Urinary bladder (tissue), 4 donors: ENCODE results near the gene TRIM28. TPM values are rescaled to one million over a fixed set of nuclear protein-coding genes. Genes with fewer than 3 reads are reported as not detected.
A peak's percentile ranks its signal among the peaks of the same experiment; 100 is the strongest.
"Not testable (repeated sequence)": the region's sequence is repeated elsewhere in the genome, so short reads cannot be mapped to it uniquely, and the experiment has no call there.

Source experiments
- DNase-seq: peaks from one replicate; pipeline ENCODE4 v3.0.0-alpha.2; 2015; ENCODE audit errors: extremely low spot score
- H3K27ac ChIP-seq: one replicate; pipeline ENCODE4 v1.5.1; 2013; ENCODE audit warnings: low read depth, mild to moderate bottlenecking, moderate library complexity
- H3K36me3 ChIP-seq: one replicate; pipeline ENCODE4 v1.6.1; 2013; ENCODE audit warnings: mild to moderate bottlenecking, moderate library complexity; ENCODE audit not compliant: insufficient read depth
- H3K4me1 ChIP-seq: one replicate; pipeline ENCODE4 v1.6.1; 2013; ENCODE audit warnings: mild to moderate bottlenecking, moderate library complexity; ENCODE audit not compliant: insufficient read depth
- H3K4me3 ChIP-seq: one replicate; pipeline ENCODE4 v1.5.1; 2013; ENCODE audit warnings: low read depth, low read length
- WGBS: extraction: QIAGEN DNeasy Blood & Tissue Kit; methylation state at CpG from one replicate; pipeline ENCODE4 v1.1.7; 2013; 5-methylcytosine and 5-hydroxymethylcytosine counted together
- polyA plus RNA-seq: library from polyadenylated mRNA; stranded (reverse); fragments of 200-250 nt; gene quantifications from one replicate; pipeline ENCODE4 v1.2.3, GENCODE V29; 2013
- total RNA-seq: library from RNA; depleted of rRNA; stranded (reverse); fragments of >200 nt; gene quantifications from one replicate; pipeline ENCODE4 v1.2.3, GENCODE V29; 2014
- donor health status: healthy with polysubstance abuse.
- donor health status: healthy.

Gene TRIM28
- total and polyA plus RNA-seq, 2 donors = 177 to 282 TPM

DNA sequence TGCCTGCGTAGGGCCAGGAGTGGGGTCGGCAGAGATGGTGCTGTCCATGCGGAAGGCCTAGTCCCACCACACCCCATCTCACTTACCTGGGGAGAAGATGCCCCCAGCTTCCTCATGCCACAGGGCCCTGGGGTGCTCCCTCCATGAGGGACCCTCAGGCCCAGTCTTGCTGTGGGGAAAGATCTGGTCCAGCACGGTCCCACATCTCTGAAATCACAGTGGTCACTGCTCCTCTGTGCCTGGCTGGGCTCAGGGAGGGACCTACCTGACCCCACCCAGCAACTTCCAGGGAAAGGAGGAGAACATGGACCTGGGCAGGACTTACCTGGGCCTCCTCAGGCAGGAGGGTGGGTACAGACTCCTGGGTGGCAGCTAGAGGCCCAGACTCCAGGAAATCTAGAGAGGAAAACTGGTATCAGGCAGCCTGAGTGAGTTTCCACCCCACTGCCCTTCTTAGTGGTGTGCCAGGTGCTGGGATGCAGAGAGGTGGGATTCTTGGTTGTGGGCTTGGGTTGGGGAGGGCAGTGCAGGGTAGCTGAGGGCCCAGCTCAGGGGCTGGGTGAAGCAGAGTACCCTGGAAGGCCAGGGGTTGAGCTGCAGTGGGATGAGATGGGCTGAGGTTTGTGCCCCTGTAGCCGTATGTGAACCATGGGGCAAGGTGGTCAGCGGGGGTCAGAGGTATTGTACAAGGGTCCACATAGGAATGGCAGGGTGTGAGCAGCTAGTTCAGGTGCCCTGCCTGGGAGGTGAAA, 25.5 kb downstream of the TRIM28 start:
- Histone ChIP-seq H3K4me3 (no peak overlapping the region), H3K36me3 (no peaks in the 10 kb centered on the region), H3K4me1 (no peaks in the 10 kb centered on the region), H3K27ac (no peak overlapping the region)
- no peak for DNase-seq
- 95% methylated on average over 6 of the region's 6 CpGs for WGBS

DNA sequence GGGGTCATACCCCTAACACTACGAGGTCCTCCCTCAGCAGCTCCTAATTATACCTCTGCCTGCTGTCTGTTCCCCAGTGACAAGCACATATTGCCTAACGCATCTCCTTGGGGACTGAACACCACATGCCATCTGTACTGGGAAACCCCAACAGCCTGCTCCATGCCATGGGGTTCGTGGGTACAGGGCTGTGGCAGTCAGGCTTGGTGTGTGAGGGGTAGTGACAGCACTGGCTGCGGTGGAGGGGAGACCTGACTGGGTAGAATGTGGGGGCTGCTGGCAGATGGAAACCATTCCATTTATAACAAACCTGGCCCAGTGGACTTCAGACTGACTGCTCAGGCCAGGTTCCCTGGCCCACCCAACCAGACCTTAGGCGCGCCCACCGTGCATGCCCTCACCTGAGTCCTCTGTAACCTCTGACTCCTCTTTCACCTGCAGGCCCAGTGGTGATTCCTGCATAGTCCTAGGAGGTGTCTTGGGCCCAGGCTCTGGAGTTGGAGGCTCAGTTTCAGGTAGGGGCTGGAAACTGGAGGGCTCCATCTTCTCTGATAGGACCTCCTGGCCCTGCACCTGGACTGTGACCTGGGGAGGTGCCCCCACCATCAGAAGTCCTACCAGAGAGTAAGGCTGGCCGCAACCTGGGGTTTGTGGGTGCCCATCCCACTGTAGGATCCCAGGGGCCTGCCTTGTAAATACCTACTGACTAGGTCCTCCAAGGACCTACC, 26.2 kb downstream of the TRIM28 start:
- no peaks in the 10 kb centered on the region for H3K4me1 ChIP-seq
- 86% methylated on average over 8 of the region's 8 CpGs for WGBS
- H3K4me3 ChIP-seq = no peak overlapping the region
- no peaks in the 10 kb centered on the region for H3K36me3 ChIP-seq
- no peak for DNase-seq
- no peak overlapping the region for H3K27ac ChIP-seq

DNA sequence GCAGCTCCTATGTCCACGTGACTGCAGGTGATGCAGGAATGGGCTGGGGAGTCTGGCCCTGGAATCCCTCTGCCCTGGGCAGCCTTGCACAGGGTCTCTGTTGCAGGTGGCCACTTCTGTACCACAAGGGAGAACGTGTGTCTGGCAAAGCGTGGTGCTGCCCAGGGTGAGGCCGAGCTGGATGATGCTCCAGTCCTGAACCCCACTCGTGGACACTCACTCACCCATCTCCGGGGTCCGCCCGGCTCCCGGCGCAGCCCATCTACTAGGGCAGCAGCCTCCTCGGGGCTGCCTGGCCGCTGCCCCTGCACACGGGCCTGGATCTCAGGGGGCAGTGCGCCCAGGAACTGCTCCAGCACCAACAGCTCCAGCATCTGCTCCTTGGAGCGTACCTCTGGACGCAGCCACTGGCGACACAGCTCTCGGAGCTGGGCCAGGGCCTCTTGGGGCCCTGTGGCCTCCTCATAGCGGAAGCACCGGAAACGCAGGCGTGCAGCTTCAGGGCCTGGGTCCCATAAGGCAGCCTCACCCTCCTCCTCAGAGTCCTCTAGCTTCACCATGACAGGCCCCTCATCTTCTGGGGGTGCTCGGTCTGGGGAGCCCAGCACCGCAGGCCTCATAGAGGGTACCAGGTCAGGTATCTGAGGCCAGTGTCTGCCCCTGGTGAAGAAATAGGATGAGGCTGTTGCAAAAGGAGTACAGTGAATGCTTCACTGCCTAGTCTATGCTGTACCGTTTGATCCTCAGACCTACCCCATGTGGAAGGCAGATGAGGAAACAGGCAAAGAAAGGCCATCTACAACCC, 27.1 kb downstream of the TRIM28 start:
- H3K4me3 ChIP-seq = no peak overlapping the region
- H3K27ac ChIP-seq = no peak overlapping the region
- DNase-seq = no peak
- 94% methylated on average over 25 of the region's 25 CpGs for WGBS
- H3K4me1 ChIP-seq = no peaks in the 10 kb centered on the region
- H3K36me3 ChIP-seq = no peaks in the 10 kb centered on the region

DNA sequence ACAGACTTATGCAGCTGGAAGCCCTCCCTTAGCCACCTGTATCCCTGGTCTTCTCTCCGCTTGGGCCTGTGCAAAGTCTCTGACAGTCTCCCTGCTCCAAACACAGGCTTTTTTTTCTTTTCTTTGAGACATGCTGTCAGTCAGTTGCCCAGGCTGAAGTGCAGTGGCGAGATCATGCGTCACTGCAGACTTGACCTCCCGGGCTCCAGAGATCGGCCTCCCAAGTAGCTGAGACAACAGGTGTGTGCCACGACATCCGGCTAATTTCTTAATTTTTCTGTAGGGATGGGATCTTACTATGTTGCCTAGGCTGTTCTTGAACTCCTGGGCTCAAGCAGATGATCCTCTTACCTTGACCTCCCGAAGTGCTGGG, 27.7 kb downstream of the TRIM28 start:
- no peak for DNase-seq
- no peaks in the 10 kb centered on the region for H3K36me3 ChIP-seq
- 97% methylated on average over 8 of the region's 8 CpGs for WGBS
- H3K27ac ChIP-seq = no peak overlapping the region
- H3K4me1 ChIP-seq = no peaks in the 10 kb centered on the region
- no peak overlapping the region for H3K4me3 ChIP-seq

DNA sequence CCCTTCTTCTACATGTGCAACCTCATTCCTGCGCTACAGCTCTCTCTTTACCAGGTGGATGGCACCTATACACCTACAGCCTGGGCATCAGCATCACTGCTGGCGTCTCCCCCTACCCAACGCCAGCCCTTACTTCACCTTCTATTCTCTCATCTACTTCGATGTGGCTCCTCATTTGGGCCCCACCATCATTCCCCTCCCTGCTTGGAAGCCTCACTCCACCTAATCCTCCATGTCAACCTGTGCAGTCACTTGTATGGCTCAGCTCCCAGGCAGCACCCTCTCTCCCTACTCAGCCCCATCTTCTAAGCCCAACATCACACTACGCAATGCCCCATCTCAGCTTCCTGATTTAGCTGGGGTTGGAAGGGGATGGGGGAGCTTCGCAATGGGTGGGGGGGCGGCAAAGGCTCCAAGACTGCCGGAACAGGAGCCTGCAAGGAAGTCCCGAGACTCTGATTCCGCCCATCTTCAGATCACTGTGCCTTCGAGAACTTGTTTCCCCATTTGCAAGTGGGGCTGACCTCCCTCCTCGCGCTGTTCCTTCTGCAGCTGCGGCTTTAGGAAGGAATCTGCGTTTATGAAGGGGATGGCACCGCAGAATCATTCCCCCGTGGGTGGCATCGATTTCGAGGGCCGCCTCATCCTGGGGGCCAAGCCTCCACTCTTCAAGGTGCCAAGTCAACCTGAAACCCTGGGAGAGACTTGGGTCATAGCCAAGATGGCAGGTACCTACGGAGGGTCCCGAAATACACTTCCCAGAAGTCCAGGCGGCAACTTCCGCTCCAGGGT, 28.4 kb downstream of the TRIM28 start:
- no peak overlapping the region for H3K27ac ChIP-seq
- no peaks in the 10 kb centered on the region for H3K36me3 ChIP-seq
- H3K4me1 ChIP-seq = no peaks in the 10 kb centered on the region
- 40% methylated on average over 24 of the region's 24 CpGs for WGBS
- no peak for DNase-seq
- H3K4me3 ChIP-seq = peak overlapping the region; percentile 45

DNA sequence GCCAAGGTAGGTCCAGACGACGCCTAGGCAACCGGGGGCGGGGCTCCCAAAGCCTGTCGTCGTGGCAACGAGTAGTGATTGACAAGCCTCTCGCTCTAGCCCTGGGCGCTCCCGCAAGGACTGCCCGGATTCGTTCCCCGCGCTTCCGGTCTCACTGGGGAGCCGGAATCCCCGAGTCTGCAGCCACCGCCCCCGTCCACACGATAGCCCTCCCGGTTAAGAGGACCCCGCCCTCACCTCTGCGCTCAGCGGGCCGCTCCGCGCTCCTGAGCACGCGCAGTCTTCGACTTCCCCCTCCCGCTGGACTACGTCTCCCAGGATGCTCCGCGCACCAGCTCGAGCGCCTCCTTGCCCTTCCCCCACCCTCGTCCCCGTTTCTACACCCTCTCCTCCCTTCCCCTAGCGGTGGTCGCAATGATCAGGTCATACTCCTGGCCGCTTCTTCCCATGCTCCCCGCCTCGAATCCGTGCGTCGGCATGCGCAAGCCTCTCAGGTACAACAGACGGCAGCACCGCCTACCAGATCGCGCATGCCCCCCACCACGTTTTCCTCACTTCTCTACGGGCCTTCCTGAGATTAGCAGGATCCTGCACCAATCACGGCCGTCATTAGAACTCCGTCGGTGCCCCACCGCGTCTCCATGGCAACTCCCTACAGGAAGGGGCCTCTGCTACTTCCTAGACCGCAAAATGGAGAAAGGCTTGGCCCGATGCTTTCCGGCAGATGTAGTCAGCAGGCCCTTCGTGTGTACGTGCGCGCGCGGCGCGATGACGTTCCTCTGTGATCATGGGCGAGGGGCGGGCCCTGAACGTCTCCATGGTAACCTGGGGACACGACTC, 29.2 kb downstream of the TRIM28 start, which contains the start of gene MZF1:
MZF1 (minus strand) TSS at position 518 of the 840 bp plus-strand sequence. CDS start 1,946 bp downstream, outside the sequence.
- Histone ChIP-seq H3K4me3 (peak within 1 kb of the TSS; percentile 45), H3K4me1 (no peaks in the 10 kb centered on the region), H3K36me3 (no peaks in the 10 kb centered on the region), H3K27ac (peak within 1 kb of the TSS; percentile 93)
- under 1% methylated on average over 75 of the region's 75 CpGs for whole genome bisulfite sequencing
- peak; percentile 100 for DNase-seq

DNA sequence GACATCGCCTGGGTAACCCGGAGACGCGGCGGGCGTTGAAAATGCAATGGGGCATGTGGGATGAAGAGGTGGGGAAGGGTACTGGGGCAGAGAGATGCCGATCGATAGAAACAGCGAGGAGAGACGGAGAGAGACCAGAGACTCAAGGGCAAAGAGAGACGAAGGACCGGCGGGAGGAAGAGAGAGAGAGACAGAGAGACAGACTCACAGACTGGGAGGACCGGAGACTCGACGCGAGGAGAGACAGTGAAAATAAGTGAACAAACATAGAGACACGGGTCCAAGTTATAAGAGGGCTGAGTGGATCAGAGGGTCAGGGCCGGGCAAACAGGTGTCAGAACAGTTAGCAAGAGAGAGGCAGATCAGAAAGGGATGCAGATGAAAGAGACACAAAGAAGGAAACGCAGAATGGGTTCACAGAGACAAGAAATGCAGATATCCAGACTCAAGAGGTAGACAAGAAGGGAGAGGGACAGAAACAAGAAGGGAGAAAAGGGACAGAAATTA, 29.8 kb downstream of the TRIM28 start:
- Histone ChIP-seq H3K36me3 (no peaks in the 10 kb centered on the region), H3K4me1 (no peaks in the 10 kb centered on the region), H3K4me3 (peak overlapping the region; percentile 29), H3K27ac (peak overlapping the region; percentile 93)
- under 1% methylated on average over 20 of the region's 20 CpGs for WGBS
- no peak for DNase-seq

DNA sequence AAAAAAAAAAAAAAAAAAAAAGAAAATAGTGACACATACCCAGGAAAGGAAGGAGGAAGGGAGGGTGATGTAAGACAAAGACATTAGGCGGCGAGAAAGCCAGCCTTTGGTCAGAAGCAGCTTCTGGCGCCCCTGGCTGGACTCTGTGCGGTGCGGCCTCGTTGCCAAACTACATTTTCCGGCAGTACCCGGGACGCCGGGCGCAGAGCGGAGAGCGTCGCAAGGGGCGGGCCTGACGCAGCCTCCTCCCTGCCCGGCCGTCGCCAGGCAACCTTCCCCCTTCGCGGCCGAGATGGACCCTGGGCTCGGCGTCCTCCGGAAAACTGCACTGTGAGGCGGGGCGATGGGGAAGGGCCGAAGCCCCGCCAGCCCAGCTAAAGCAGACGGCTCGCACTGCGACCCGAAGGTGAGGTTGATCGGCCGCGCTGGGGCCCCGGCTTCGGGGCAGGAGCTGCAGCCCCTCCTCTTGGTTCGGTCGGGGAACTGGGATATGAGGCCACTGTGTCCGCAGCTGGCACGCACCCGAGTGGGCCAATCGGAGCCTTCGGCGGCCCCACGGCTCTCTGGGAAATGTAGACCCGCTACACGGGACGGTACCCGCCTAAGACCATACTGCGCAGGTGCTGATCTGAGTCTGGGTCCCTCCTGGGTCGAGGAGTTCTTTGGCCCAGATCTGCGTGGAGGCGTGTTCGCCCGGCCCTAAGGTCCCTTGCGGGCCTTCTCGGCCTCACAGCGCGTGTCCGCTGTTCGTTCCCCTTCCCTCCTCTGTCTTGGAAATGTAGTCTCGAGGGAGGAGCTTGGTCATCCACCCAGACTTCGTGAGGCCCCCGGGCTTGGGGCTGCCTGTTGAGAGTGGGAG, 31.5 kb downstream of the TRIM28 start:
- Histone ChIP-seq H3K36me3 (no peaks in the 10 kb centered on the region), H3K4me1 (no peaks in the 10 kb centered on the region), H3K4me3 (peak overlapping the region; percentile 59), H3K27ac (peak overlapping the region; percentile 81)
- DNase-seq = peak; percentile 82
- WGBS = under 1% methylated on average over 66 of the region's 66 CpGs

DNA sequence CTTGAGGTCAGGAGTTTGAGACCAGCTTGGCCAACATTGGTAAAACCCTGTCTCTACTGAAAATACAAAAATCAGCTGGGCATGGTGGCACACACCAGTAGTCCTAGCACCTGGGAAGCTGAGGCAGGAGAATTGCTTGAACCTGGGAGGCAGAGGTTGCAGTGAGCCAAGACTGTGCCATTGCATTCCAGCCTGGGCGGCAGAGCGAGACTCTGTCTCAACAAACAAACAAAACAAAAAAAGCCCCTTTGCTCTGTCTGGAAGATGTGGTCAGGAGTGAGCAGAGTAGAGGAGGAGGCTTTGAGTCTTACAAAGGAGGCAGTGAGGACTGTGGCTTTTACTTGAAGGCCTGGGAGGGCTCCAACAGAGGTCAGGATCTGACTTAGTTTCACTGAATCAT, 33.7 kb downstream of the TRIM28 start:
- not testable (repeated sequence) for H3K4me3 ChIP-seq, DNase-seq, H3K36me3 ChIP-seq, H3K27ac ChIP-seq, H3K4me1 ChIP-seq
- WGBS = 92% methylated on average over 2 of the region's 2 CpGs

DNA sequence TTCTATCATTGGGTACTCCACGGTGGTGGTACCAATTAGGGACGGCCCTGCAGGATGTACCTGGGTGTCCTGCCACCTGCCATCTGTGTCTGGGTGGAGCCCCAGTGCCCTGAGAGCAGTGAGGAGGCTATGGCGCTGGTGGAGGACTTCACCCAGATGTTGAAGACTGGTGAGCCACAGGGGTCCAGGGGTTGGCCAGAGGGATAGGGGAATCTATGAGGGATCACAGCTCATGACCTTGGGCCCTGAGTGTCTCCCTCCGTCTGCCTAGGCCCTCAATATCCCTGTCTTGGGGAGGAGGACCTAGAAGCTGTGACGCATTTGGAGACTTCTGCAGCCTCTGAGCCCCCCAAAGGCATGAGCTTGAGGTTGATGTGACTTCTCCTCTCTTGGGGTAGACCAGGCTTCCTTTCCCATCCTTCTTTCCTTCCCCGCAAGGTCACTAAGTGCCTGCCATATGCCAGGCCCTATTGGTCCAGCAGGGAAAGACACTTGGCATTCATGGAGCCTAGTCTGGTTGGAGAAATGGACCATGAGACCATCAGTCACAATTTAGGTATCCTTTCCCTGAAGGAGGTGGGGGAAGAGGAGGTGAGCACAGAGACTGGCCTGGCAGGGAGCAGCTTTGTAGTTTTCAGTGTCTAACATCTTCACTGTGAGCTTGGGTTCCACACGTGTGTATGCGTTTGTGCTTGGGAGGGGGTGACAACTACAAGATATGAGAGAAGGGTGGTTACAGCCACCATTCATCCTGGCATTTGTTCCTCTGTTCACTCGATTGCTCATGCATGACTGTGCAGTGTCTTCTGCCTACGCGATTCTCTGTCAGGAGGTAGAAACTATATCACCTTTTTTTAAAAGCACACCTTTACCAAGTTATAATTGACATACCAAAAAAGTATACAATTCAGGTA, 34.4 kb downstream of the TRIM28 start:
- Histone ChIP-seq H3K4me3 (no peak overlapping the region), H3K4me1 (no peaks in the 10 kb centered on the region), H3K36me3 (no peaks in the 10 kb centered on the region), H3K27ac (no peak overlapping the region)
- DNase-seq = no peak
- 87% methylated on average over 11 of the region's 11 CpGs for WGBS
